ENCODE measurements around the gene DEXI. TPM values are rescaled to one million over a fixed set of nuclear protein-coding genes. Genes with fewer than 3 reads are reported as not detected.

Gene DEXI
- total and polyA plus RNA-seq, 9 donors, result 26.5 to 73.4 (median 45.7) TPM

GRCh38 chr16:10934325-10935107 lies 7.8 kb downstream of the DEXI start:
- Histone ChIP-seq H3K4me1 (ENCODE audit: insufficient read depth) (peaks cover 13% of the 10 kb centered on the region), H3K27ac (no peak overlapping the region), H3K36me3 (no peaks in the 10 kb centered on the region), H3K4me3 (no peak overlapping the region), H3K27me3 (no peaks in the 10 kb centered on the region), H3K9me3 (no peaks in the 10 kb centered on the region)
- no peak for DNase-seq
- 94 to 97% (median 94%) methylated on average over 13 of the region's 13 CpGs for WGBS, 3 donors
- TF ChIP-seq, protein P1, sequence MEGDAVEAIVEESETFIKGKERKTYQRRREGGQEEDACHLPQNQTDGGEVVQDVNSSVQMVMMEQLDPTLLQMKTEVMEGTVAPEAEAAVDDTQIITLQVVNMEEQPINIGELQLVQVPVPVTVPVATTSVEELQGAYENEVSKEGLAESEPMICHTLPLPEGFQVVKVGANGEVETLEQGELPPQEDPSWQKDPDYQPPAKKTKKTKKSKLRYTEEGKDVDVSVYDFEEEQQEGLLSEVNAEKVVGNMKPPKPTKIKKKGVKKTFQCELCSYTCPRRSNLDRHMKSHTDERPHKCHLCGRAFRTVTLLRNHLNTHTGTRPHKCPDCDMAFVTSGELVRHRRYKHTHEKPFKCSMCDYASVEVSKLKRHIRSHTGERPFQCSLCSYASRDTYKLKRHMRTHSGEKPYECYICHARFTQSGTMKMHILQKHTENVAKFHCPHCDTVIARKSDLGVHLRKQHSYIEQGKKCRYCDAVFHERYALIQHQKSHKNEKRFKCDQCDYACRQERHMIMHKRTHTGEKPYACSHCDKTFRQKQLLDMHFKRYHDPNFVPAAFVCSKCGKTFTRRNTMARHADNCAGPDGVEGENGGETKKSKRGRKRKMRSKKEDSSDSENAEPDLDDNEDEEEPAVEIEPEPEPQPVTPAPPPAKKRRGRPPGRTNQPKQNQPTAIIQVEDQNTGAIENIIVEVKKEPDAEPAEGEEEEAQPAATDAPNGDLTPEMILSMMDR (IDR thresholded peaks at IDR 0.05), result no peak
- TF ChIP-seq EP300 (IDR thresholded peaks at IDR 0.05) (no peak), POLR2A (IDR thresholded peaks at IDR 0.05) (no peak)
- intact Hi-C loops (cut with DNase I), result loop anchor here in 1 of 4 donors (10.0 kb wide), 1 partner anchor 180 kb away; no protein-coding TSS in a partner anchor

GRCh38 chr16:10933865-10934264 lies 8.4 kb downstream of the DEXI start:
- no peak for DNase-seq
- intact Hi-C loops (cut with DNase I), result loop anchor here in 1 of 4 donors (10.0 kb wide), 1 partner anchor 179 kb away; no protein-coding TSS in a partner anchor
- no peaks in the 10 kb centered on the region for H3K27me3 ChIP-seq
- H3K4me3 ChIP-seq, result no peak overlapping the region
- TF ChIP-seq EP300 (IDR thresholded peaks at IDR 0.05) (no peak), POLR2A (IDR thresholded peaks at IDR 0.05) (no peak)
- TF ChIP-seq, protein P1 (IDR thresholded peaks at IDR 0.05), result no peak
- WGBS, 3 donors, result 73 to 79% (median 78%) methylated on average over 8 of the region's 8 CpGs
- H3K9me3 ChIP-seq, result no peaks in the 10 kb centered on the region
- no peak overlapping the region for H3K27ac ChIP-seq
- H3K36me3 ChIP-seq, result no peaks in the 10 kb centered on the region
- peaks cover 8% of the 10 kb centered on the region for H3K4me1 ChIP-seq (ENCODE audit: insufficient read depth)

DNA sequence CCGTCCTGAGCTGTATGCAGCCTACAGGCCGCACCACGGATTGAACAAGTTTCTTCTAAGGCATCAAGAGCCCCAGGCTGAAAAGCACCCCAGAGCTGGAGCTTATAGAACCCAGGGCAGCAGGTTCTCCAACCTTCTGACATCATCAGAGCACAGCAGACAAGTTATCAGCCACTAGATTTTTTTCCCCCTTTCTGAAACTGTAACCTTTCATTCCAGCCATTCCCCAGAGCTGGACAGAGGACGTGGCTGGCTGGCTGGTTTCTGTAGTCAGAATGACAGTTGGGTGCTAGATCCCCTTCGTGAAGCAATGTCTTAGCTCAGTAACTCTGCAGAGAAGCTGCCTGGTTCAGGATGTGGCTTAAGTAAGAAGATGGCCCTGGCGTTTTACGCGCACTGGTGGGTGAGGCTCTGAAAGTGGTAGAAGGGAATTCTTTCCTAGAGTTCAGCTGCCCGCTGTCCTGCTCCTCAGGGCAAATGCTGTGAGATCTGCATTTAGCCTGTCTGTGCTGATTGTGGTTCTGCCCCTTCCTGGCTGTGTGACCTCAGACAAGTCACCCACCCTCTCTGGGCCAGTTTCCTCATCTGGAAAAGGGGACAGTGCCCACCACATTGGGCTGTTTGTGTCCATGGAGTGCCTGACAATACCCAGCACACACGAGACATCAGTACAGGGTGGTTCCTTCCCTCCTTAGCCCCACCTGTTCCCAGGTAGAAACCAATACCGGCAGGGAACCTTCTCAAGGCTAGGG lies 9.1 kb downstream of the DEXI start:
- DNase-seq, result no peak
- Histone ChIP-seq H3K27me3 (no peaks in the 10 kb centered on the region), H3K36me3 (no peaks in the 10 kb centered on the region), H3K4me1 (ENCODE audit: insufficient read depth) (peaks cover 4% of the 10 kb centered on the region), H3K4me3 (no peak overlapping the region), H3K27ac (no peak overlapping the region), H3K9me3 (no peaks in the 10 kb centered on the region)
- TF ChIP-seq, protein P1 (IDR thresholded peaks at IDR 0.05), result no peak
- TF ChIP-seq EP300 (IDR thresholded peaks at IDR 0.05), result no peak
- TF ChIP-seq POLR2A (IDR thresholded peaks at IDR 0.05), result no peak
- intact Hi-C loops (cut with DNase I), result loop anchor here in 1 of 4 donors (10.0 kb wide), 1 partner anchor 178 kb away; no protein-coding TSS in a partner anchor
- 81 to 83% (median 82%) methylated on average over 11 of the region's 11 CpGs for WGBS, 3 donors

DNA sequence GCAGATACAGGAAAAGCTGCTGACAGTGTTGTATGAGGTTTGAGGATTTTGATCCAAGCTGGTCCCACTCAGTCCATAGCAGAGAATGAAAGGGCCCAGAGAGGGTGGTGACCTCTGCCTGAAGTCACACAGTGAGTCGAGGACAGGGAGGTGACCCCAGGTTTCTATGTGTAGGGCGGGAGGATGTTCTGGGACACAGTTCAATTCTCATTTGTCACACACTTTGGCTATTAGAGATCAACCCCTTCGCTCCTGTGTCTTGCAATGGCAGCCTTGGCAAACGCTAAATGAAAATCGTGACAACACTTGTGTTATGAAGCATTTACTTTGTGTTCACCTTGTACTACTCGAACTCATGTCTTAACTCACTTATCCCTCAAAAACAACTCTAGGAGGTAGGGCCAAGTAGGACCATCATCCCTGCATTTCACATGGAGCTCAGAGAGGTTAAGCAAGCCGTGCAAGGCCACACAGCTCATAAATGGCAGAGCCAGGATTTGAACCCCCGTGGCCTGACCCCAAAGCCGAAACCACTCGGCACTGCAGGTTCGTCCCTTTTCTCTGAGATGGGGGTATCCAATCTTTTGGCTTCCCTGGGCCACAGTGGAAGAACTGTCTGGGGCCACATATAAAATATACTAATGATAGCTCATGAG lies 10.2 kb downstream of the DEXI start:
- Histone ChIP-seq H3K9me3 (no peaks in the 10 kb centered on the region), H3K27ac (no peak overlapping the region), H3K4me1 (ENCODE audit: insufficient read depth) (peaks cover 2% of the 10 kb centered on the region), H3K4me3 (no peak overlapping the region), H3K27me3 (no peaks in the 10 kb centered on the region), H3K36me3 (no peaks in the 10 kb centered on the region)
- WGBS, 3 donors, result 91 to 94% (median 93%) methylated on average over 11 of the region's 11 CpGs
- intact Hi-C loops (cut with DNase I), result loop anchor here in 1 of 4 donors (10.0 kb wide), 1 partner anchor 177 kb away; no protein-coding TSS in a partner anchor
- TF ChIP-seq EP300 (IDR thresholded peaks at IDR 0.05), result no peak
- TF ChIP-seq POLR2A (IDR thresholded peaks at IDR 0.05), result no peak
- TF ChIP-seq, protein P1 (IDR thresholded peaks at IDR 0.05), result no peak
- no peak for DNase-seq
